GM19468 (cell line): ENCODE measurements around the gene SMIM24.
A peak's percentile ranks its signal among the peaks of the same experiment; 100 is the strongest.
"Not testable (repeated sequence)": the region's sequence is repeated elsewhere in the genome, so short reads cannot be mapped to it uniquely, and the experiment has no call there.

Source experiments
- ATAC-seq: cut with Tn5 transposase; IDR thresholded peaks from one replicate; pipeline ENCODE4 v1.9.1; 2021; ENCODE audit warnings: mild to moderate bottlenecking, moderate library complexity, moderate number of reproducible peaks; ENCODE audit not compliant: unreplicated experiment; ENCODE audit errors: extremely low read depth

SMIM24 gene

GRCh38 chr19:3441089-3441985, 39.0 kb downstream of the SMIM24 start:
- ATAC-seq: no peak

DNA sequence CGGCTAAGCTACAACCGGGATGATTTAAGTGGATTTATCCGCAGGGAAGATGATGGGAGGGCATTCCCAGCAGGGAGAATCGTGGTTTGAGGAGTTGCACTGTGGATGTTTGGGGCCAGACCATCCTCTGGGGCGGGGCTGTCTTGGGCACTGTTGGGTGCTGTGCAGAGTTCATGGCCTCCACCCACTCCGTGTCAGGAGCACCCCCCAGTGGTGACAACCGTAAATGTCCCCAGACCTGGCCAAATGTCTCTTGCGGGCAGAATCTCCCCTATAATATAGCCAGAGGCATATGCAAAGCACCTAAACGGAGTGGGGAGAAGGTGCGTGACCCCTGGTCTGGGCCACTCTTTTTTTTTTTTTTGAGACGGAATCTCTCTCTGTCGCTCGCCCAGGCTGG, 40.2 kb downstream of the SMIM24 start:
- no peak for ATAC-seq

- peak; percentile 79 for ATAC-seq
Observed at GRCh38 chr19:3434630-3435553, 45.4 kb downstream of the SMIM24 start.

GRCh38 chr19:3433805-3434540, 46.4 kb downstream of the SMIM24 start:
- no peak for ATAC-seq

DNA sequence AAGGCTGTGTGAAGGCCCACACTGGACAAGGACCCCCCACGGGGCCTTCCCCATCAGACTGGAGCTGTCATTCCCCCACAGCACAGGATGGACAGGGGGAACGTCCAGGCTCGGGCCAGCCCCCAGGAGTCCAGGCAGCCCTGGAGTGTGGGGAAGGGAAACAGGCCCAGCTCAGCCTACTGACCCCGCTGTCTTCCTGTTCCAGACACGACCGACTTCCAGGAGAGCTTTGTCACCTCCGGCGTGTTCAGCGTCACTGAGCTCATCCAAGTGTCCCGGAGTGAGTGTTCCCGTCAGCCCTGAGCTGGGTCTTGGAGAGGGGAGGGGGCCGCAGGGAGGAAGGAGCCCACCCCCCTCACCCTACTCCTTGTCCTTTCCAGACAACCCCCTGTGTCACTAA, 47.0 kb downstream of the SMIM24 start:
- no peak for ATAC-seq

DNA sequence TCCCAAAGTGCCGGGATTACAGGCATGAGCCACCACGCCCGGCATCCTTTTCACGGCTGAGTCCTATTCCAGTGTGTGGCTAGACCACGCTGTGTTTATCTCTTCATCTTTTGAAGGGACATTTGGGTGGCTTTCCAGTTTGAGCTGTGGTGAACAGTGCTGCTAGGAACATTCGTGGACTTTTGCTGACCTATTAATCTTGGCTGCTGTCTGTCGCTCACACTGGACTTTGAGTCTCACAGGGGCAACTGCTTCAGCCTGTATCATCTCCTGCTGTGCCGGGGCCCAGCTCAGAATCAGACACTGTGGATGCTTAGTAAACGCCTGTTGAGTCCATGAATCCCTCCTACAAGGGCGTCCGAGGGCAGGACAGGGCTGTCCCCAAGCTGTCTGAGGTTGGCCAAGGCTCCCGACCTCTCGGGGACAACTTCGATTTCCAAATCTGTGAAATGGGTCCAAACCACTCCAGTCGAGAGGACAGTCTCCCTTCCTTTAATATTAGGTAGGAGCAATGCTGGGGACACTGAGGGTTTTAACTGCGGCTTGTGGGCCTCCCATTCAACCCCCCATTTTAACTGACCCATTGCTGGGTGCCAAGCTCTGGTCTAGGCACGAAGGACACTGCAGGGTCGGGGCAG, 48.4 kb downstream of the SMIM24 start:
- no peak for ATAC-seq

DNA sequence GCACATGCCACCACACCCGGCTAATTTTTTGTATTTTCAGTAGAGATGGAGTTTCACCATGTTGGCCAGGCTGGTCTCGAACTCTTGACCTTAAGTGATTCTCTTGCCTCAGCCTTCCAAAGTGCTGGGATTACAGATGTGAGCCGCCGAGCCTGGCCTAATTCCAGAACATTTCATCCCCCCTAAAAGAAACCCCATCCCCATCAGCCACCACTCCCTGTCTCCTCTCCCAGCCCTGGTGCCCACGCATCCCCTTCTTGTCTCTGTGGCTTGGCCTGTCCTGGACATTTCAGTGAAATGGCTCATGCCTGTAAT, 50.0 kb downstream of the SMIM24 start:
- not testable (repeated sequence) for ATAC-seq

DNA sequence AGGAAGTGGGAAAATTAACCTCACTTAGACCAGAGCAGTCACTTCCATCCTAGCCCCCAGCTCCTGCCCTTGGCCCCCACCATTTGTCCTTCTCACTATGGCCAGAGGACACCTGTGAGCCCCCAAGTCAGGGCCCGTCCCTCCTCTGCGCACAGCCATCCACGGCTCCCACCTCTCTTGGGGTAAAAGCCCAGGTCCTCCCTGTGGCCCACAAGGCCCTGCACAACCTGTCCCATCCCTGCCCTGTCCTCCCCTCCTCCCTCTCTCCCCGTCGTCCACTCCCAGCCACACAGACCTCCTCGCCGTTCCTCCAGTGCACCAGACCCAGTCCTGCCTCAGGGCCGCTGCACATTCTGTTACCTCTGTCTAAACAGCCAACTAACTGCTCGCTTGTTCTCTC, 53.9 kb downstream of the SMIM24 start:
- ATAC-seq: no peak
